CD4-positive, alpha-beta memory T cell (primary cell): ENCODE results near the gene ATP5F1E. TPM values are rescaled to one million over a fixed set of nuclear protein-coding genes. Genes with fewer than 3 reads are reported as not detected.

Experiments
- CTCF ChIA-PET: fragments of 350-600 bp; sonication (Branson Sonifier 250); formaldehyde crosslinking; loops from one replicate; lab custom pipeline; 2021; ENCODE audit warnings: inconsistent platforms; ENCODE audit not compliant: partially characterized antibody; lab: Charles Lee
- POLR2A ChIA-PET: fragments of 350-600 bp; sonication (Branson Sonifier 250); formaldehyde crosslinking; loops from one replicate; lab custom pipeline; 2021; ENCODE audit not compliant: partially characterized antibody; lab: Charles Lee
- DNase-seq, 5 donors: peaks; one replicate each; pipeline versions ENCODE4 v3.0.0 to v3.0.0-alpha.2; 2020 to 2022; ENCODE audit warnings: mixed read lengths in 1 of 5
- H3K27ac ChIP-seq: one replicate; pipeline ENCODE4 v1.7.0; 2013; ENCODE audit warnings: low read depth, low read length
- H3K27me3 ChIP-seq: 2 replicates; pipeline ENCODE4 v1.7.0; 2013; ENCODE audit warnings: mild to moderate bottlenecking, low read length, moderate library complexity; ENCODE audit not compliant: insufficient read depth
- H3K36me3 ChIP-seq: 2 replicates; pipeline ENCODE4 v1.7.0; 2013; ENCODE audit warnings: mild to moderate bottlenecking, low read length, moderate library complexity; ENCODE audit not compliant: insufficient read depth
- H3K4me1 ChIP-seq: 2 replicates; pipeline ENCODE4 v1.7.0; 2013; ENCODE audit warnings: mild to moderate bottlenecking, low read length, moderate library complexity; ENCODE audit not compliant: insufficient read depth
- H3K4me3 ChIP-seq, 2 donors: one replicate each; pipeline ENCODE4 v1.7.0; 2013; ENCODE audit warnings: low read length in 2 of 2, mild to moderate bottlenecking in 1 of 2
- H3K9me3 ChIP-seq, 2 donors: one replicate each; pipeline ENCODE4 v1.7.0; 2013; ENCODE audit warnings: low read length in 2 of 2, control low read depth in 1 of 2; ENCODE audit not compliant: control insufficient read depth in 1 of 2
- H3K27ac Mint-ChIP-seq, 7 donors: one replicate each; pipeline ENCODE4 v1.8.0; 2020 to 2021; ENCODE audit warnings: mixed read lengths in 7 of 7, mild to moderate bottlenecking in 6 of 7, inconsistent platforms in 3 of 7, moderate library complexity in 3 of 7
- H3K27me3 Mint-ChIP-seq, 2 donors: one replicate each; pipeline ENCODE4 v1.8.0; 2020 to 2021; ENCODE audit warnings: mixed read lengths in 2 of 2
- H3K36me3 Mint-ChIP-seq, 2 donors: one replicate each; pipeline ENCODE4 v1.8.0; 2020 to 2021; ENCODE audit warnings: mixed read lengths in 2 of 2, inconsistent platforms in 1 of 2, mild to moderate bottlenecking in 1 of 2
- H3K4me1 Mint-ChIP-seq, 4 donors: one replicate each; pipeline ENCODE4 v1.8.0; 2020 to 2021; ENCODE audit warnings: mixed read lengths in 4 of 4, mild to moderate bottlenecking in 1 of 4
- H3K4me3 Mint-ChIP-seq, 8 donors: one replicate each; pipeline ENCODE4 v1.8.0; 2020 to 2021; ENCODE audit warnings: mixed read lengths in 8 of 8, mild to moderate bottlenecking in 7 of 8, moderate library complexity in 6 of 8, inconsistent platforms in 3 of 8
- H3K9me3 Mint-ChIP-seq, 8 donors: one replicate each; pipeline ENCODE4 v1.8.0; 2020 to 2021; ENCODE audit warnings: mixed read lengths in 8 of 8, mild to moderate bottlenecking in 5 of 8, inconsistent platforms in 3 of 8, moderate library complexity in 1 of 8
- intact Hi-C: fragments of 100-400 bp; cut with micrococcal nuclease; formaldehyde crosslinking; loops from one replicate; pipeline ENCODE4 v1.15.1; 2023
- polyA plus RNA-seq, 2 donors: library from polyadenylated mRNA; unstranded; fragments of 300-500 nt; fragmentation: Illumina TruSeq; gene quantifications; one replicate each; pipeline ENCODE4 v1.2.3, GENCODE V29; 2021
- total RNA-seq, 2 experiments: library from RNA; stranded (reverse); gene quantifications; one replicate each; pipeline ENCODE4 v1.2.3, GENCODE V29; 2021

The ATP5F1E gene
- total and polyA plus RNA-seq, 4 experiments from 2014 or later = 76.9 to 102 (median 80.9) TPM

GRCh38 chr20:58980711-58981627 is 51.2 kb downstream of the ATP5F1E start, which contains the start of gene NELFCD:
Gene NELFCD (plus strand): TSS chr20:58981256. CDS start chr20:58981310, 54 bp downstream.
- peaks cover 29 to 39% (median 33%) of the 10 kb centered on the region in 4 donors for H3K4me1 Mint-ChIP-seq
- CTCF ChIA-PET = interaction anchor here (0.6 to 1.7 kb wide), 3 partner anchors 16 to 140 kb away, joined by 3 to 4 read pairs (median 3); no protein-coding TSS in a partner anchor
- intact Hi-C loops = loop anchor here (1.0 to 5.0 kb wide), 5 partner anchors 26 to 329 kb away; partner anchors contain the start of genes ATP5F1E, CTSZ and STX16
- Histone ChIP-seq H3K36me3 (peaks cover 4% of the 10 kb centered on the region), H3K9me3 (peaks cover 0 to 4% of the 10 kb centered on the region in 2 donors), H3K27ac (peak within 1 kb of the TSS; percentile 66), H3K27me3 (no peaks in the 10 kb centered on the region), H3K4me3 (peak within 1 kb of the TSS; percentile 82 to 95), H3K4me1 (peaks cover 41% of the 10 kb centered on the region)
- peak; percentile 84 to 90 (median 88) for DNase-seq
- peak within 1 kb of the TSS; percentile 72 to 97 (median 93) for H3K27ac Mint-ChIP-seq
- POLR2A ChIA-PET = interaction anchor here (0.7 to 5.0 kb wide), 10 partner anchors 10 to 1583 kb away, joined by 3 to 39 read pairs (median 4); partner anchors contain the start of gene ATP5F1E
- peaks cover 0 to 13% of the 10 kb centered on the region in 2 donors for H3K36me3 Mint-ChIP-seq
- H3K4me3 Mint-ChIP-seq = peak within 1 kb of the TSS; percentile 91 to 97 (median 94)
- H3K27me3 Mint-ChIP-seq = no peaks in the 10 kb centered on the region
- peaks cover 0 to 12% (median 7%) of the 10 kb centered on the region in 8 donors for H3K9me3 Mint-ChIP-seq

DNA sequence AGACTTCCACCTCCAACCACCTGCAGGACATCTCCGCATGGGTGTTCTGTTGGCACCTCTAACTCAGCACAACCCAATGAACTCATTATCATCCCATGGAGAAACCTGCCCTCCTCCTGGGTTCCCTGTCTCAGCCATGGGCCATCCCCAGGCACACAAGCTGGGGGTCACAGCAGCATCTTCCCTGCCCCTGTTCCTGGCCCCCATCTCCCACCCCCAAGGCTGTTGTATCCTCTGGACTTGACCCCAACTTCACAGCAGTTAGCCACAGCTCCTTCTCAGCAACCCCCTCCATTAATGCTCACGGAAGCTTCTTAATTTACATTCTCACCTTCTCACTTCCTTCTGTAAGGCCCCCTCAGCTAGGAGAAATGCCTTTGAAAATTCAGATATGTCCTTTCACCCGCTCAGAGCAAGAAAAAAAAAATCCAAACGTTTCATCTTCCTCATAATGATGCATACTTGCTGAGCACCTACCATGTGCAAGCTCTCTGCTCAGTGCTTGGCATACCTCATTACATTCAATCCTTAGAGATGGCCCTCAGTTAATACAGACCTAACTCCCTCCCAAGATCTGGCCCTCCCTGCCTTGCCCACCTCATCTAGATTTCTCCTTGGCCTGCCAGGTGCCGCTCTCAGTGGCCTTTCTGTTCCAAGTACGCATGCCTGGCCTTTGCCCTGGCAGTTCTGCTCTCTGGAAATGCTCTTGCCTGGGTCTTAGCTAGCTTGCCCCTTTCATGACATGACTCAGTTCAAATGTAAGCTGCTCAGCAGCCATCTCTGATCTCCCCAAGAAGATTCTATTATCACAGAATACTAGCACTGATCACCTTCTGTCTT is 53.6 kb downstream of the ATP5F1E start:
- H3K27me3 Mint-ChIP-seq = peaks cover 0 to 1% of the 10 kb centered on the region in 2 donors
- no peak for DNase-seq
- H3K27ac Mint-ChIP-seq = peak overlapping the region in 1 of 7 donors; percentile 42
- no peak overlapping the region for H3K27ac ChIP-seq
- peak overlapping the region in 5 of 8 donors; percentile 2 to 76 (median 14) for H3K4me3 Mint-ChIP-seq
- ChIA-PET CTCF (interaction anchor here (0.7 to 1.7 kb wide), 2 partner anchors 9 to 108 kb away, joined by 3 to 9 read pairs; no protein-coding TSS in a partner anchor), POLR2A (interaction anchor here (1.0 kb wide), 1 partner anchor 80 kb away, joined by 3 read pairs; no protein-coding TSS in a partner anchor)
- H3K9me3 ChIP-seq = peaks cover 0 to 5% of the 10 kb centered on the region in 2 donors
- H3K36me3 ChIP-seq = no peaks in the 10 kb centered on the region
- H3K4me1 ChIP-seq = peaks cover 22% of the 10 kb centered on the region
- H3K4me3 ChIP-seq = no peak overlapping the region
- H3K4me1 Mint-ChIP-seq = peaks cover 10 to 20% (median 15%) of the 10 kb centered on the region in 4 donors
- intact Hi-C loops = no loop called here
- no peaks in the 10 kb centered on the region for H3K27me3 ChIP-seq
- peaks cover 0 to 24% (median 17%) of the 10 kb centered on the region in 8 donors for H3K9me3 Mint-ChIP-seq
- H3K36me3 Mint-ChIP-seq = peaks cover 0 to 9% of the 10 kb centered on the region in 2 donors

DNA sequence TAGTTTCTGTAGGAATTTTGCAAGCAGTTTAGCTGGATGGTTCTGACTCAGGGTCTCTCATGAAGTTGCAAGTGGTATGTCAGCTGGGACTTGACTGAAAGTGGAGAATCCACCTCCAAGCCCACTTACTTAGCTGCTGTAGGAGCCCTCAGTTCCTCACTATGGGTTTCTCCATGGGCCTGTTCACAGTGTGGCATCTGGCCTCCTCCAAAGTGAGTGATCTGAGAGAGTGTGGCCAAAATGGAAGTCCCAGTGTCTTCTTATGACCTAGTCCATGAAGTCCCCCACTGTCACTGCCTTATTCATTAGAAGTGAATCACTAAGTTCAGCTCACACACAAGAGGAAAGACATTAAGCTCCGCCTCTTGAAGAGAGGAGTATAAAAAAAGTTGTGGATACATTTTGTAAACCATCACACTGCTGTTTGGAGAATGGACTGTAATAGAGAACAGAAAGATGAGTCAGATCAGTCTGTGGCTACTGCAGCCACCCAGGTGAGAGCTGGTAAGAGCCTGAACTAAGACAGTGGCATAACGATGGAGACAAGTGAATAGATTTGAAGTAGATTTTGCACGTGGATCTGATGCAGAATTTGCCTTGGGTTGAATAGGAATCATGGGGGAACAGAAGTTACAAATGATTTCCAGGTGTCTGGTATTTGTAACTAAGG is 55.9 kb downstream of the ATP5F1E start:
- peaks cover 4% of the 10 kb centered on the region for H3K4me1 ChIP-seq
- H3K4me3 ChIP-seq = no peak overlapping the region
- peaks cover 0 to 3% of the 10 kb centered on the region in 2 donors for H3K36me3 Mint-ChIP-seq
- H3K36me3 ChIP-seq = no peaks in the 10 kb centered on the region
- no peaks in the 10 kb centered on the region for H3K27me3 ChIP-seq
- peaks cover 0 to 5% of the 10 kb centered on the region in 2 donors for H3K9me3 ChIP-seq
- intact Hi-C loops = no loop called here
- DNase-seq = no peak
- H3K27ac Mint-ChIP-seq = no peak overlapping the region
- H3K9me3 Mint-ChIP-seq = peaks cover 0 to 24% (median 18%) of the 10 kb centered on the region in 8 donors
- no peak overlapping the region for H3K27ac ChIP-seq
- H3K4me3 Mint-ChIP-seq = peak overlapping the region in 1 of 8 donors; percentile 0
- ChIA-PET POLR2A (no interaction called here), CTCF (interaction anchor here (0.7 to 1.0 kb wide), 2 partner anchors 64 to 90 kb away, joined by 3 read pairs; no protein-coding TSS in a partner anchor)
- H3K4me1 Mint-ChIP-seq = peaks cover 0 to 1% (median 0%) of the 10 kb centered on the region in 4 donors
- H3K27me3 Mint-ChIP-seq = peaks cover 1 to 3% of the 10 kb centered on the region in 2 donors

Other genes with a start within 250 kb of the ATP5F1E start
- 1 to 10 TPM in 1 of 2 experiments, under 1 TPM in 1; 0.94 to 1.1 TPM for gene GNAS-AS1, start 181.4 kb downstream of the ATP5F1E start, total RNA-seq
- gene GNAS-AS1, start 181.4 kb downstream of the ATP5F1E start, polyA plus RNA-seq = not detected
- gene GNAS, start 179.6 kb downstream of the ATP5F1E start, total RNA-seq = 100 to 1,000 TPM; 641 to 645 TPM
- gene GNAS, start 179.6 kb downstream of the ATP5F1E start, polyA plus RNA-seq = 100 to 1,000 TPM in 1 of 2 donors, 10 to 100 TPM in 1; 70.1 to 184 TPM
- gene NELFCD, start 51.1 kb downstream of the ATP5F1E start, total RNA-seq = 10 to 100 TPM; 77.6 to 93.3 TPM
- gene NELFCD, start 51.1 kb downstream of the ATP5F1E start, polyA plus RNA-seq = 10 to 100 TPM; 72.6 to 88.0 TPM
- 10 to 100 TPM; 34.8 to 37.3 TPM for gene CTSZ, start 25.1 kb downstream of the ATP5F1E start, total RNA-seq
- gene CTSZ, start 25.1 kb downstream of the ATP5F1E start, polyA plus RNA-seq = 1 to 10 TPM in 1 of 2 donors, under 1 TPM in 1; 0.76 to 3.4 TPM
- gene TUBB1, start 12.9 kb downstream of the ATP5F1E start, total RNA-seq = not detected
- not detected for gene TUBB1, start 12.9 kb downstream of the ATP5F1E start, polyA plus RNA-seq
- 10 to 100 TPM; 47.0 to 53.5 TPM for gene PRELID3B, start 10.5 kb upstream of the ATP5F1E start, total RNA-seq
- 10 to 100 TPM; 35.7 to 54.7 TPM for gene PRELID3B, start 10.5 kb upstream of the ATP5F1E start, polyA plus RNA-seq
- gene ZNF831, start 131.5 kb upstream of the ATP5F1E start, total RNA-seq = 10 to 100 TPM; 46.8 to 49.0 TPM
- gene ZNF831, start 131.5 kb upstream of the ATP5F1E start, polyA plus RNA-seq = 10 to 100 TPM in 1 of 2 donors, 1 to 10 TPM in 1; 7.8 to 12.1 TPM